Lower leg skin (tissue), 4 donors: ENCODE data around the gene ZNF35. TPM values are rescaled to one million over a fixed set of nuclear protein-coding genes. Genes with fewer than 3 reads are reported as not detected.

Experiments
- DNase-seq, 2 donors: peaks; one replicate each; pipeline ENCODE4 v3.0.0-alpha.2; 2019; ENCODE audit warnings: low spot score in 2 of 2
- H3K4me3 ChIP-seq: fragments of 200-600 bp; sonication (generic); 2 replicates; pipeline ENCODE4 v1.5.1; 2017; ENCODE audit warnings: mild to moderate bottlenecking, low read depth; ENCODE audit not compliant: poor library complexity, severe bottlenecking
- CTCF ChIP-seq, 3 donors: fragments of 450-650 bp; IDR thresholded peaks; one replicate each; pipeline ENCODE4 v1.5.1; 2016; ENCODE audit warnings: antibody characterized with exemption in 3 of 3, mild to moderate bottlenecking in 3 of 3, moderate library complexity in 2 of 3
- POLR2A ChIP-seq, 2 donors: fragments of 450-650 bp; IDR thresholded peaks; one replicate each; pipeline ENCODE4 v1.6.1; 2016 to 2017; ENCODE audit warnings: antibody characterized with exemption in 2 of 2, mild to moderate bottlenecking in 1 of 2, moderate library complexity in 1 of 2
- WGBS, 2 donors: methylation state at CpG; one replicate each; pipeline ENCODE4 v1.1.5; 2018; 5-methylcytosine and 5-hydroxymethylcytosine counted together
- intact Hi-C: fragments of 100-400 bp; cut with DNase I; formaldehyde crosslinking; loops from one replicate; pipeline ENCODE4 v1.15.0; 2023; ENCODE audit warnings: low total_unique reads
- total RNA-seq, 4 donors: library from RNA; depleted of rRNA; stranded (reverse); fragments of >200 nt; gene quantifications; one replicate each; pipeline ENCODE4 v1.1.0, GENCODE V29; 2016

Gene ZNF35
- 10 to 100 TPM in 1 of 4 donors, 1 to 10 TPM in 3; 4.1 to 19.0 (median 9.1) TPM for total RNA-seq

GRCh38 chr3:44648564-44649229 is at the start of gene ZNF35:
TSS of gene ZNF35 (plus strand) at chr3:44648732. CDS start at chr3:44651068, 2,336 bp downstream.
- H3K4me3 ChIP-seq = peak within 1 kb of the TSS; percentile 69
- TF ChIP-seq CTCF (IDR thresholded peaks at IDR 0.05) (no peak), POLR2A (IDR thresholded peaks at IDR 0.05) (no peak)
- intact Hi-C loops = no loop called here
- WGBS, 2 donors = 0 to 1% methylated on average over 34 of the region's 37 CpGs
- DNase-seq = peak; percentile 55 to 90

- TF ChIP-seq POLR2A (IDR thresholded peaks at IDR 0.05) (no peak), CTCF (IDR thresholded peaks at IDR 0.05) (no peak)
- WGBS, 2 donors = 96 to 98% methylated on average over 2 of the region's 2 CpGs
- no peak overlapping the region for H3K4me3 ChIP-seq
- intact Hi-C loops = no loop called here
- no peak for DNase-seq
Observed at GRCh38 chr3:44601749-44602148, 46.8 kb upstream of the ZNF35 start.

DNA sequence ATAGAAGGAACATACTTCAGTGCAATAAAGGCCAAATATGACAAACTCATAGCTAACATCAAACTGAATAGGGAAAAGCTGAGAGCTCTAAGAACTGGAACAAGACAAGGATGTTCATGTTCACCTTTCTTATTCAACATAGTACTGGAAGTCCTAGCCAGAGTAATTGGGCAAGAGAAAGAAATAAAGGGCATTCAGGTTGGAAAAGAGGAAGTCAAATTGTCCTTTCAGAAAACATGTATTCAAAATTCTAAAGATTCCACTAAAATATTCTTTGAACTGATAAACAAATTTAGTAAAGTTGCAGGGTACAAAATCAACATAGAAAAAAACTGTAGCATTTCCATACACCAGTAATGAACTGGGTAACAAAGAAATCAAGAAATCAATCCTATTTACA is 35.9 kb upstream of the ZNF35 start:
- intact Hi-C loops = no loop called here

GRCh38 chr3:44624749-44625480 is 23.6 kb upstream of the ZNF35 start, which contains the start of gene ZNF197:
TSS of gene ZNF197 (plus strand) at chr3:44625036. CDS start at chr3:44629155, 4,119 bp downstream.
- TF ChIP-seq CTCF (IDR thresholded peaks at IDR 0.05) (no peak), POLR2A (IDR thresholded peaks at IDR 0.05) (no peak)
- DNase-seq = peak; percentile 85 to 96
- intact Hi-C loops = no loop called here
- H3K4me3 ChIP-seq = peak within 1 kb of the TSS; percentile 72
- 0% methylated on average over 13 to 34 of the region's 47 CpGs for WGBS, 2 donors

More for the DNA sequence above, 35.9 kb upstream of the ZNF35 start:
- H3K4me3 ChIP-seq = no peak overlapping the region
- no peak for TF ChIP-seq CTCF (IDR thresholded peaks at IDR 0.05)
- TF ChIP-seq POLR2A (IDR thresholded peaks at IDR 0.05) = no peak
- no peak for DNase-seq

- intact Hi-C loops = no loop called here
- no peak for DNase-seq
- H3K4me3 ChIP-seq = no peak overlapping the region
- WGBS, 2 donors = 81 to 90% methylated on average over 2 of the region's 2 CpGs
- TF ChIP-seq CTCF (IDR thresholded peaks at IDR 0.05) (no peak), POLR2A (IDR thresholded peaks at IDR 0.05) (no peak)
Observed at GRCh38 chr3:44628716-44629115, 19.8 kb upstream of the ZNF35 start.
